Anterior cingulate cortex (tissue), 58 donors: ENCODE data around the gene ABCC9.

ENCODE experiments used
- DNase-seq, 58 donors: peaks; one replicate each; lab custom pipeline; 2025; lab: John Stamatoyannopoulos, UW

The ABCC9 gene

DNA sequence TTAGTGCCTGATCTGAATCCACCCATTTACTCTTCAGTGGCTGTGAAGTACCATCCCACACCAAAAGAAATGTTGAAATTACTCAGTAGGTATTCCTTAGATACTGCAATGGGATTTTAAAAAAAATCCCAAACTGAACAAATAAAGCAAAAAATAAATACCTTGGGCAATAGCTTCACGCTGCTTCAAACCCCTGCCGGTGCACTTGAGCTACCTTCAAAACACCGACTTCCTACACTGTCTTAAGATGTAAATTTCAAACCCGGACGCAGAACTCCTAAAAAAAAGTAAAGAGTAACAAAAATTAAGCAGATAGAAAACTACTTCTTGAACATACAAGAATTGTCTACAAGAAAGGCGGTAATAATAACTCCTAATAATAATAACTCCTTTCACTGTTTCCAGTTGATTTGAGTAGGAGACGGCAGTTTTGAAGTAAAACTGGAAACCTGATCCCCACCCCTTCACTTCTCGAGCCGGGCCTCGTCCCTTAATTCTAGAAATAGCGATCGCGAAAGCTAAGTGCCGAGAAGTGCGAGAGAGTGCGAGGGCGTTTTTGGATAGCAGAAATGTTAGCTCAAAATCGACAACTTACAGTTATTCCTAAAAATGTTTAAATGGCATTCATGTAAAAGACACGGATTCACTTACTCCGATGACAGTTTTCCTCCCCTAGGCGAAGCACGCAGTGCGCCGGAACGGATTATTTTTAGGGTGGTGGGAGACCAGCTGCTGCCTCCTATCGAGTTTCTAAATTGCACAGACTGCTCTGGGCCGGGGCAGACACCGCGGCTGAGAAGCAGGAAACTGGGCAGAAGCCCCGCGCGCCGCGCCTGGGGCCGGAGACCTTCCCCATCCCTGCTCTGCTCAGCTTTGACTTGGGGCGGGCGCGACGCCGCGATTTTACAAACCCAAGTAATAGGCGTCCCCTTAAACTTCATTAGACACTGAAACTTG lies at the start of gene ABCC9:
TSS of gene ABCC9 (minus strand) at position 878 of the 957 bp plus-strand sequence. CDS start 4,752 bp downstream, outside the sequence.
- peak in 28 of 58 donors; percentile 4 to 45 (median 17) for DNase-seq

DNA sequence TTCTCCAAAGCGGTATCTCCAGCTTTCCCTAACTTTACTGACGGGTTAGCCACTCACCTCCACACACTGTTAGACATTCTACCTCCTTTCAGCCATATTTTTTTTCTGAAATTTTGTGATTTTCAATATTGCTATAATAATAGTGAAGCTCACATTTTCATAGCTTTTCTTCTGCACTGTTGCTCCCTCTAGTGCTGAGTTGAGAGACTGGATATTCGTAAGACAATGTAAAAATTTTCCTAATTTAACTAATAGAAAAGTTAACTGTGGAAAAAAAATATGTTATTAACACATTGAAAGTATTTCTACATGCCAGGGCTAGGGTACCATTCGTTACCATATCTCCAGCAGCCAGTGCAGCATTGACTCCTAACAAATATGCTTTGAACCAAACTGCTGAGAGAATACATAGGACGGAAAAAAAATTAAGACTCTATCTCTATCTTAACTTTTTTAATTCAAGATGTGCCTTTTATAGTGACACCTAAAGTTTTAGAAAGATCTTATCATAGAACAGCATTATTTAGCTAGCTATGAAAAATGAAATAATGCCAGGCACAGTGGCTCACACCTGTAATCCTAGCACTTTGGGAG lies 48.7 kb upstream of the ABCC9 start:
- DNase-seq, result no peak

DNA sequence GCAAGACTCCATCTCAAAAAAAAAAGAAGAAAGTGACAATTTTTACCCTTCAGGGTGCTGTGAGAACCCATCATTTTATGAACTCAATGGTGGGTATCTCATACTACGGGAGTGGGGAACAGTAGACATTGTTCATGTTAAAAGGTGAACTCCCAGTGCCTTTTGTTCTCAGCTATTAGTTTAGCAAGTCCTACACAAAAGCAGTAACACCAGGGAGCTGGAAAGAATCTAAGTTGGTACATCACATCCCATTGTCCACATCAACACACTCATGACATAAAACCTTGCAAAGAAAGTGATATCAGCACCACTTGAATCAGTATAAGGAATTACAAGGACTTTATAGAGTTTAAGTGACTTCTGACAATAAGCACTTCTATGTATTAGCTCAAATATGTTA lies 47.4 kb upstream of the ABCC9 start:
- no peak for DNase-seq

DNA sequence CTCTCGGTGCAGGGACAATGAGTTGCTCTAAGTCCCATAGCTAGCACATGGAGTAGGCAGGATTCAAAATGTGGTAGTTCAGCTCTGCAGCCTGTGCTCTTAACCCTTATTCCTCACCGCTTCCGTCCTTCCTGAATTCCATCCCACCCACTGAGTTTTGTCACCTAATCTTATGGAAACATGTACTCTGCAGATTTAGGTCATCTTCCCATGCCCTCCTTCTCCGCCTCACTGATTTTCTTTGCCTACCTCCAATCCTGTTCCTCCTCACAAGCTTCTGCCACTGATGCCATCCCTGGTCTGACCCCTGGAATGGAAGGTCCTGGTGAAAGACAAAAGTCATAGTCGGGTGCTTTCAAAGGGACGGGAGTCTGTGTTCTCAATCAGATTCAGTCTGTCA lies 46.5 kb upstream of the ABCC9 start:
- no peak for DNase-seq

DNA sequence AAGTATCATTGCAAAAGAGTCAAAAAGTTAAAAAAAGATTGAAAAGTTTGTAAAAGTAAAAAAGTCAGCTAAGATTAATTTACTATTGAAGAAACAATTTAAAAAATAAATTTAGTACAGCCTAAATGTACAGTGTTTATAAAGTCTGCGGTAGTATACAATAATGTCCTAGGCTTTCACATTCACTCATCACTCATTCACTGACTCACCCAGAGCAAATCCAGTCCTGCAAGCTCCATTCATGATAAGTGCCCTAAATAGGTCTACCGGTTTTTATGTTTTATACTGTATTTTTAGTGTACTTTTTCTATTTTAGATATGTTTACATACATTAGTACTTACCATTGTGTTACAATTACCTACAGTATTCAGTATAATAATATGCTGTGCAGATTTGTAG lies 43.9 kb upstream of the ABCC9 start:
- no peak for DNase-seq

DNA sequence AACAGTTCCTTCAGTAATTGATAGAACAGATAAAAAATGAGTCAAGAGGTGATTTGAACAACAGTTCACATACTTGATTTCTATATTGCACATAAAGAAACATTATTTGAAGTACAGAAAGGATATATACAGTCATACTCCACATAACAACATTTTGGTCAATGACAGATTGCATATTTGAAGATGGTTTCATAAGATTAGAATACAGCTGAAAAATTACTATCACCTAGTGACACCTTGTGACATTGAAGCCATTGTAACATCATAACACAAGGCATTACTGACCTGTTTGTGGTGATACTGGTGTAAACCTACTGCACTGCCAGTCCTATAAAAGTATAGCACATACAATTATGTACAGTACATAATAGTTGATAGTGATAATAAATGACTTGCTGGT lies 43.1 kb upstream of the ABCC9 start:
- no peak for DNase-seq

DNA sequence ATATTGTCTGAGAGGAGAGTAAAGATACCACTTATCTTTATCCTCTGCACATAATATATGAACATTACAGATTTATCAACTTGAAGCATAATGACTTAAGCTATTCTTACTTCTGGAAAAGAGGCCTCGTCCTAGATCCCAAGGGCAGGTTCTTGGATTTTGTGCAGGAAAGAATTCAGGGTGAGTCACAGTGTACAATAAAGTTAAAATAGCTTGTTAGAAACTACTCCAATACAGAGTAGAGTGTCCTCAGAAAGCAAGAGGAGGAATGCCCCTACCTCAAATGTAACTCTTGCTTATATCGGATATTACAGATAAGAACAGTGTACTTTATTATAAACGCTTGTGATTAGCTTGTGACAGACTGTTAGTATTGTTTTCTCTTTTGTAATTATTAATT lies 41.9 kb upstream of the ABCC9 start:
- DNase-seq, result no peak

DNA sequence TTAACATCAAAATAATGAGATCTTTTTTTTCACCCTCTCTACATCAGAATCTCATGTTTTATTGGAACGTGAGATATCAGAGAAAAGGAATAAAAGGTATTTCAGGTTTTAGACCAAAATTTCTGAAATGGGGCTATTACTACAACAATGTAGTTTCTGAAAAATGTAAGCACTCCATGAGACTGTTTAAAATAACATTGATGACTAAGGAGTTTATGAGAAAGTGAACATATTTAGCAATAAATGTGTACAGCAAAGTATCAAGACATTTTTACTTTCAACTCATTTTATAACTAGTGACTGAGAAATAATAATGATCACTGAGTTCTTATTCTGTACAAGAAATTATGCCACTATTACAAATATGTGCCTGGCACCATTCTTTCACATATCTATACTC lies 39.3 kb upstream of the ABCC9 start:
- no peak for DNase-seq

DNA sequence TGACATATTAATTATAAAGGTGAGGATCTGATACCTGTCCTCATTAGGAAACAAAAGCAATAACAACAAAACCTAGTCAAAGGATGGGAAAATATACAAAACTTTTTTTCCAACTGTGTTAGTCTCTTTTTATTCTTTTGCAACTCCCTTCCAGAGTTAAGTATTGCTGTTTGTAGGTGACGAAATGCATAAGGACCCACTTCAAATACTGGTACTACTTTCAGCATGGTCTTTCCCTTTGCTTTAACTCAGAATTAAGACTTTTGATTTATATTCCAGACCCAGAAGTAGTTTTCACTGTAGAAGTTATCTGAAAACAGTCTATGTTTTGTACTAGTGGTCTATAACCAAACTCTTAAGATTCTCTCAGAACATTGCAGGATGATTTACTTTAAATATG lies 34.1 kb upstream of the ABCC9 start:
- no peak for DNase-seq

DNA sequence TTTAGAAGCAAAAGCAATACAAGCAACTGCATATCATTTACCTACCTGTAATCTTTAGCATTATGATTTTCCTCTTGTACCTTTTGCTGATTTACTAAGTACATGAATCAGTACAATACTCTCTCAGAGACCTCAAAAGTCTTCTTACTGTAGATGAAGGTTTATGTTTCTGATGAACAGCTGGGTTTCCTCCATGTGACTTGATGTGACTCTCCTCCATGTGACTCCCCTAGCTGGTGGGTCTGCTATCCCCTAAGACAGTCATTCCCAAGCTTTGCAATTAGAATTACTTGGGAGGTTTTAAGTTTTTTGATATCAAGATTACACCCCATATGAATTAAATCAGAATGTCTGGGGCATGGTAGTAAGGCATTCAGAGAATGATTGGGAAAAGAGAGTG lies 32.0 kb upstream of the ABCC9 start:
- no peak for DNase-seq

DNA sequence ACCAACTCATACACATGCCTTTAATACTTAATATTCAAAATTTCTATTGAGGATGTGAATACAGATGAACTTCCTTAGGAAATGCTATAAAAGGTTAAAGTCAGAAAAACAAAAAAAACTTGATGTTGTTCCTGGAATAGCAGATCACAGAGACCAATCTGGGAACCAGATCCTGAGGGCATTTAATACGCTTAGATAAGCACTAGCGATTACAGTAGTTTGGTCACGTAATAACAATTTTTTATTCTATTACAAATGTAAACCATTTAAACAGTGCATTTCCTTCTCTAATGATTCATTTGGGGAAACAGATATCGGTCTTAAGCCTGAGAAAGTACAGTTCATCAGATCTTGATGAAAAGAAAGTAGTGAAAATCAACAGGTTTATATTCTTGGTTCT lies 30.8 kb upstream of the ABCC9 start:
- no peak for DNase-seq

DNA sequence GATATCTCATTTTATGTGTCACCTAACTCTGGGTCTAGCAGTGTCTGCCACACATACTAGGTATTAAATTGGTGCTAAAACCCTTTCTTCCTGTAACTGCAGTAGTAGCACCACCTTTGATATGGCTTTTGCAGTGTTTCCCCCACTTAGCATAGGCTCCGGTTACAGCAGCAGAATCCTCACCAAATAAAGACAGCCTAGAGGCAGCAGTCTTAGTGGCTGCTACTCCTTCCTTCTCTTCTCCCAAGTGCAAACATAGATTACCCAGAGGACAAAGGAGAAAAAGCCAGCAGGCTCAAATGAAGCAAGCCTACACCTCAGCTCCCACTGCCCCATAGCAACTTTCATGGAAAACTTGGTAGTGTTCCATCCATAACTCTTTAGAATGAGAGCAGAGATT lies 30.1 kb upstream of the ABCC9 start:
- DNase-seq, result no peak

DNA sequence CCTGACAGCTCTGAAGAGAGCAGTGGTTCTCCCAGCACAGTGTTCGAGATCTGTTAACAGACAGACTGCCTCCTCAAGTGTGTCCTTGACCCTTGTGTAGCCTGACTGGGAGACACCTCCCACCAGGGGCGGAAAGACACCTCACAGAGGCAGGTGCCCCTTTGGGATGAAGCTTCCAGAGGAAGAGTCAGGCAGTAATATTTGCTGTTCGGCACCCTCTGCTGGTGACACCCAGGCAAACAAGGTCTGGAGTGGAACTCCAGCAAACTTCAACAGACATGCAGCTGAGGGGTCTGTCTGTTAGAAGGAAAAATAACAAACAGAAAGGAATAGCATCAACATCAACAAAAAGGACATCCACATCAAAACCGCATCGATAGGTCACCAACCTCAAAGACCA lies 21.6 kb upstream of the ABCC9 start:
- DNase-seq, result no peak

DNA sequence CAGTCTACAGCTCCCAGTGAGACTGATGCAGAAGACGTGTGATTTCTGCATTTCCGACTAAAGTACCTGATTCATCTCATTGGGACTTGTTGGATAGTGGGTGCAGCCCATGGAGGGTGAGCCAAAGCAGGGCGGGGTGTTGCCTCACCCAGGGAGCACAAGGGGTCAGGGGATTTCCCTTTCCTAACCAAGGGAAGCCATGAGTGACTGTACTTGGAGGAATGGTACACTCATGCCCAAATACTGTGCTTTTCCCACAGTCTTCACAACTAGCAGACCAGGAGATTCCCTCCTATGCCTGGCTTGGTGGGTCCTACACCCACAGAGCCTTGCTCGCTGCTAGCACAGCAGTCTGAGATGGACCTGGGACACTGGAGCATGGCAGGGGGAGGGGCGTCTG lies 21.0 kb upstream of the ABCC9 start:
- no peak for DNase-seq

DNA sequence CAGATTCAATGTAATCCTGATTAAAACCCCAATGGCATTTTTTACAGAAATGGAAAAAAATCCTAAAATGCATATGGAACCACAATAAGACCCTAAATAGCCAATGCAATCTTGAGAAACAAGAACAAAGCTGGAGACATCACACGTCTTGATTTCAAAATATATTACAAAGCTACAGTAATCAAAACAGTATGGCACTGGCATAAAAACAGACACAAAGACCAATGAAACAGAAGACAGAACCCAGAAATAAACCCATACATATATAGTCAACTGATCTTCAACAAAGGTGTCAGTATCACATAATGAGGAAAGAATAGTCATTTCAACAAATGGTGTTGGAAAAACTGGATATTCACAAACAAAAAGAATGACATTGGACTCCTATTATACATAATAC lies 9.4 kb upstream of the ABCC9 start:
- DNase-seq, result no peak

DNA sequence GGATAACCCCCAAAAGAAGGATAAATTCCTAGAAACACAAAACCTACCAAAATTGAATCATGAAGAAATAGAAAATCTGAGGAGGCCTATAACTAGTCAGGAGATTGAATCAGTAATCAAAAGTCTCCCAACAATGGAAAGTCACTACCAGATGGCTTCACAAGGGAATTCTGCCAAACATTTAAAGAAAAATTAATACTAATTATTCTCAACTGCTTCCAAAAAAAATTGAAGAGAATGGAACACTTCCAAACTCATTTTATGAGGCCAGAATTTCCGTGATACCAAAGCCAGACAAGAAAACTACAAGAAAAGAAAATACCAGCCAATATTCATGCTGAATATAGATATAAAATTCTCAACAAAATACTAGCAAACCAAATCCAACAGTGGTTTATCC lies 7.8 kb upstream of the ABCC9 start:
- no peak for DNase-seq

DNA sequence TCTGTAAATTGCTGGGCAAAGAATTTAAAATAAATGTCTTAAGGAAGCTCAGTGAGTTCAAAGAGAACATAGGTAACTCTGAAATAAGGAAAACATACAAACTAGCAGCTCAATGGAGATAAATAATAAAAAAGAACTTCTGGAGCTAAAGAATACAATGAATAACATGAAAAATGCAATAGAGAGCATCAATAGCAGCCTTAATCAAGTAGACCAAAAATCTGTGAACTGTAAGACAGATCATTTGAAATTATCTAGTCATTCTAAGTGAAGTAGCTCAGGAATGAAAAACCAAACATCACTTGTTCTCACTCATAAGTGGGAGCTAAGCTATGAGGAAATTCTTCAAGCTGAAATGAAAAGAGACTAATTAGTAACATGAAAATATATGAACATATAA lies 5.8 kb upstream of the ABCC9 start:
- DNase-seq, result no peak

DNA sequence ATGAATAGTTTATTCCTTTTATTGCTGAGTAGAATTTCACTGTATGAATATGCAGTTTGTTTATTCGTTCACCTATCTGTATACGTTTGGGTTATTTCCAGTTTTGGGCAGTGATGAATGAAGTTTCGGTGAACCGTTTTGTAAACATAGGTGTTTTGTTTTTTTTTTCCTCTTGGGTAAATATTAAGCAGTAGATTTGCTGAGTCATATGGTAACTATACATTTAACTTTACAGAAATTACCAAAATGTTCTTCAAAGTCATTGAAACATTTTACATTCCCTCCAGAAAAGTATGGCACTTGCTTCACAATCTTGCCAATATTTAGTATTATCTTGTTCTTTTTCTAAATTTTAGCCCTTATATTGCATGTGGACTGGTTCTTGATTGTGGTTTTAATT lies 3.8 kb upstream of the ABCC9 start:
- DNase-seq, result no peak

DNA sequence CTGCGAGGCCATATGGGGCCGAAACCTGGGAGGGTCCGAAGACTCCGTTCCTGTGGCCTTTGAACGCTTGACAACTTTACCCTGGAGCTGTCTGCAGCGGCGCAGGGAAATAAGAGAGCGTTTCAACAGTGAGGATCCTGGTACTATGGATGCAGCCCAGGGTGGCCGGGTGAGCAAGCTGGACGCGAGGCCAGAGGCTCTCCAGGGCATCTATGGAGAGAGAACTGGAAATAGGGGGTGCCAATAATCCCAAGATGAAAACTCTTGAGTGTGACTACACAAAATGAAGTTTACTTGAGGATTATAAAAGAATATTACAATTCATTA lies 1.1 kb upstream of the ABCC9 start:
- DNase-seq, result no peak

DNA sequence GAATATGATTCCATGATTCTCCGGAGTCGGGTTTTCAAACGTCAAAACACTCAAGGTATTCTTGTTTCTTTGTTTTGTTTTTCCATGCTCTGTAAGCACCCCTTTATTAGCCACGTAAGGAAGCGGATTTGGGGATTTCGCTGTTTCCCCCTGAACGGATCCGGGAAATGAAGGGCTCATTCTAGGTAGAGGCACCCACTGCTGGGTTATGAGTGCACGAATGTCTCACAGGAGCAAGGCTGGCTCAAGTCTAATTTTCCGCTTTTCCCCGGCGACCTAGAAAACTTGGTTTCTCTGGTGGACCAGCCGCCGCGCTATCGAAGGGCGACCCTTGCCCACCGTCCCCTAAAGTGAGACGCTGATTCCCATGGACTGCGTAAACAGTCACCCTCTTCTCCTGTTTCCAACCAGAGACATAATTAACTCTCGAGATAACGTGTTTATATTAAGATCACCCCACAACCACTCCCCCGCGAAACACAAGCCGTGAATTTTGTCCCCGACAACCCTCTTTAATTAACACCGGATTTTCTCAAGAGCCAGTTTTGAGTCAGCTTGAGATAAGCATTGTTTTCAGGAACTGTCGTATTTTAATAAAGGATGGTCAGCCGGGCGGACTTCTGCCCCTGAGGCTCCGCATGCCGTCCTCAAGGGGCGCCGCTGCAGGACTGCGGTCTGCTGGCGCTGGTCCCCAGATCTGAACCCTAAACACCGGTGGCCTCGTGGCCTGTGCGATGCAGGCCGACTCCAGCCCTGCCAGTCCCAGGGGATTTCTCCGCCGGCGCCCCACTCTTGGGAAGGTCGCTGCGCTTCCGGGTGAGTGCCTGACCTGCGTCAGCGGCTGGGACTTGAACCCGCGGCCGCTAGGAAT lies 515 bp upstream of the ABCC9 start:
- DNase-seq, result peak in 14 of 58 donors; percentile 2 to 45 (median 6)

DNA sequence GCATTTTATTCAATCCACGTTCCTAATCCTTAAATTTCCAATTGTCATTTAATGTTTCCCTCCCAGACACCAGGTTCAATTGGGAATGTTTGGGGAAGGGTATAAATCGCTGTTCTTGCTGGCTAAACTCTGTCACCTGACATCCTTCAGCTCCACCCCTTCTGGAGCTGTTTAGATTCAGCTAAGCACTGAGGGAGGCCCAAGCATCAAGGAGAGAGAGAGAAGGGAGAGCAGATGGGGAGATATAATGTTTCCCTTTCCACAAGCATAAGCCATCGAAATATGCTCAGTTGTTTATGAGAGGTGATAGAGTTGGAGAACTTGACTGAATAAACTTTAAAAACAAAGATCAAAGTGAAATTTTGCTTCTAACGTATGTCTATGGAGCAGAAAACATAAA lies 1.8 kb downstream of the ABCC9 start:
- DNase-seq, result peak in 1 of 58 donors; percentile 1
